IPS-18a (cell line): ENCODE measurements around the gene POU6F2.

Experiments
- H3K27ac ChIP-seq: one replicate; pipeline ENCODE4 v1.5.1; 2013; ENCODE audit warnings: low read length
- H3K27me3 ChIP-seq: one replicate; pipeline ENCODE4 v1.6.1; 2013; ENCODE audit warnings: mild to moderate bottlenecking, low read length; ENCODE audit not compliant: control insufficient read depth, insufficient read depth
- H3K36me3 ChIP-seq: one replicate; pipeline ENCODE4 v1.6.1; 2013; ENCODE audit warnings: low read depth, low read length; ENCODE audit not compliant: control insufficient read depth
- H3K4me1 ChIP-seq: one replicate; pipeline ENCODE4 v1.6.1; 2013; ENCODE audit warnings: low read depth, low read length; ENCODE audit not compliant: control insufficient read depth
- H3K4me3 ChIP-seq: one replicate; pipeline ENCODE4 v1.5.1; 2013; ENCODE audit warnings: low read length
- H3K9ac ChIP-seq: one replicate; pipeline ENCODE4 v1.6.1; 2013; ENCODE audit warnings: mild to moderate bottlenecking, low read length, moderate library complexity
- H3K9me3 ChIP-seq: one replicate; pipeline ENCODE4 v1.6.1; 2013; ENCODE audit warnings: low read depth, low read length; ENCODE audit not compliant: control insufficient read depth

The POU6F2 gene, protein sequence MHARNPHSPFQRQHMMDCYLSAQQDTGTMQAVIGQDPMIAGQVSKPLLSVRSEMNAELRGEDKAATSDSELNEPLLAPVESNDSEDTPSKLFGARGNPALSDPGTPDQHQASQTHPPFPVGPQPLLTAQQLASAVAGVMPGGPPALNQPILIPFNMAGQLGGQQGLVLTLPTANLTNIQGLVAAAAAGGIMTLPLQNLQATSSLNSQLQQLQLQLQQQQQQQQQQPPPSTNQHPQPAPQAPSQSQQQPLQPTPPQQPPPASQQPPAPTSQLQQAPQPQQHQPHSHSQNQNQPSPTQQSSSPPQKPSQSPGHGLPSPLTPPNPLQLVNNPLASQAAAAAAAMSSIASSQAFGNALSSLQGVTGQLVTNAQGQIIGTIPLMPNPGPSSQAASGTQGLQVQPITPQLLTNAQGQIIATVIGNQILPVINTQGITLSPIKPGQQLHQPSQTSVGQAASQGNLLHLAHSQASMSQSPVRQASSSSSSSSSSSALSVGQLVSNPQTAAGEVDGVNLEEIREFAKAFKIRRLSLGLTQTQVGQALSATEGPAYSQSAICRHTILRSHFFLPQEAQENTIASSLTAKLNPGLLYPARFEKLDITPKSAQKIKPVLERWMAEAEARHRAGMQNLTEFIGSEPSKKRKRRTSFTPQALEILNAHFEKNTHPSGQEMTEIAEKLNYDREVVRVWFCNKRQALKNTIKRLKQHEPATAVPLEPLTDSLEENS

DNA sequence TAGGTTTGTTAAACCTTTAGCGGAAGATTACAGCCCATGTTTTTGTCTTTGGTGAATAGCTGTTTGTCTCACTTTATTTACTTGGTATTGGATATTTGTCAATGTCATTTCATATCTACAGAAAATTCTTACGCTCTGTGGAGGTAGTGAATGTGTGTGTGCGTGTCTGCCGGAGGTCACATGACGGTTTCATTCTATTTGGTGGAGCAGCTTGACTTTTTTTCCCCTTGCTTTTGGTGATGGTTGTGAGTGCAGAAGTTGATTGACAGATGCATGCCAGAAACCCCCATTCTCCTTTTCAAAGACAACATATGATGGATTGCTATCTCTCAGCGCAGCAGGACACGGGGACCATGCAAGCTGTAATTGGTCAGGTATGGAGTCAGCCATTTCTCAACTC lies at the start of gene POU6F2:
Gene POU6F2, plus strand, starts transcription at position 225 of the 400 bp plus-strand sequence. Its CDS starts 45 bp downstream, at position 270.
- H3K4me3 ChIP-seq = peak within 1 kb of the TSS; percentile 44
- H3K36me3 ChIP-seq = no peaks in the 10 kb centered on the region
- H3K27me3 ChIP-seq = peaks cover 30% of the 10 kb centered on the region
- H3K27ac ChIP-seq = no peak within 1 kb of the TSS
- H3K9me3 ChIP-seq = no peaks in the 10 kb centered on the region
- peaks cover 14% of the 10 kb centered on the region for H3K4me1 ChIP-seq
- peak within 1 kb of the TSS; percentile 49 for H3K9ac ChIP-seq

DNA sequence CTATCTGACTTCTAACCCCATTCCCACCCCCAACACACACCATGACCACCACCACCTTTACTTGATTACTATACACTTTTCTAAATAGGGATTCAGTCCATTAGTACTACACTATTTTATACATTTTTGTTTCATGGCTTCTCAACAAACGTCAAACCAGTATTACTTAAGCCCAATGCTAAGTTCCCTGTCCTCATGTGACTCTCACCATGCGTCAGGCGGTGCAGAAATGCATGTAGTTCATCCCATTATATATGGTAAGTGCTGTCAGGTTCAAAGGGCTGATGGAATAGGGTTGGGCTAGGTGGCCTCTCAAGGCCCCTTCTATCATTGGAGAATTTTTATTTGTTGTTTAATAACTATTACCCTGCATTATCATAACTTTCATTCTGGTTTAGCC lies 49.2 kb upstream of the POU6F2 start:
- H3K9ac ChIP-seq = no peak overlapping the region
- no peaks in the 10 kb centered on the region for H3K9me3 ChIP-seq
- H3K27me3 ChIP-seq = no peaks in the 10 kb centered on the region
- no peak overlapping the region for H3K4me3 ChIP-seq
- H3K27ac ChIP-seq = no peak overlapping the region
- H3K36me3 ChIP-seq = no peaks in the 10 kb centered on the region
- no peaks in the 10 kb centered on the region for H3K4me1 ChIP-seq

DNA sequence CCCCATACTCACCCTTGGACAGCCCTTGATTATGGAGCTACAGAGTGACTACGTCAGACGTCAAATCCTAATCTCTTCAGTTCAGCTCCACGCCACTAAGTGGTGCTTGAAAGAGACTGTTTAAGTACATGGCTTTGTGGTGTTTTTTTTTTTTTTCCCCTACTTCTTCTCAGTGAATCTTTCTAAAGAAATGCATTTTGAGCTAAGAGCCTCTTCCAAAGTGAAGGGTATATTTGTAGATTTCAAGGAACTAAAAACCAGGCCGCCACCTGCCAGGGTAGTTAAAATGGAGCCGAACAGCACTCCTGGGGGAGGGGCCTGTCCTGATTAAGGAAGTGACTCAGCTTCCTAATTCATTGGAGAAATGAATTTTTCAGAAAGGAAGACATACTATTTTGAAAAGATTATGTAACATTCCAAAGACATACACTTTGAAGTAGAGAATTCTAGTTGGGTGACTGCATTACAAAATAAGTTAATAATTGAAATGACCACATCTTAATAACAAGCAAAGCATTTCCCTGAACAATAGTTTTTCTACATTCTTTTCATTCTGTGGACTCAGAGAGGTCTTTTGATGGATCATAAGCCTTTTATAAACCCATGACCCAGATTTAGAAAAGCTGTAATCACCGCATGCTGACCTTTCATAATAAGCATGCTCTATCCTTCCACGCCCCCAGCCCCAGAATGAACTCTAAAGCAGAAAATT lies 48.1 kb upstream of the POU6F2 start:
- H3K27me3 ChIP-seq = no peaks in the 10 kb centered on the region
- no peaks in the 10 kb centered on the region for H3K36me3 ChIP-seq
- no peaks in the 10 kb centered on the region for H3K4me1 ChIP-seq
- no peak overlapping the region for H3K4me3 ChIP-seq
- no peak overlapping the region for H3K9ac ChIP-seq
- no peaks in the 10 kb centered on the region for H3K9me3 ChIP-seq
- no peak overlapping the region for H3K27ac ChIP-seq

DNA sequence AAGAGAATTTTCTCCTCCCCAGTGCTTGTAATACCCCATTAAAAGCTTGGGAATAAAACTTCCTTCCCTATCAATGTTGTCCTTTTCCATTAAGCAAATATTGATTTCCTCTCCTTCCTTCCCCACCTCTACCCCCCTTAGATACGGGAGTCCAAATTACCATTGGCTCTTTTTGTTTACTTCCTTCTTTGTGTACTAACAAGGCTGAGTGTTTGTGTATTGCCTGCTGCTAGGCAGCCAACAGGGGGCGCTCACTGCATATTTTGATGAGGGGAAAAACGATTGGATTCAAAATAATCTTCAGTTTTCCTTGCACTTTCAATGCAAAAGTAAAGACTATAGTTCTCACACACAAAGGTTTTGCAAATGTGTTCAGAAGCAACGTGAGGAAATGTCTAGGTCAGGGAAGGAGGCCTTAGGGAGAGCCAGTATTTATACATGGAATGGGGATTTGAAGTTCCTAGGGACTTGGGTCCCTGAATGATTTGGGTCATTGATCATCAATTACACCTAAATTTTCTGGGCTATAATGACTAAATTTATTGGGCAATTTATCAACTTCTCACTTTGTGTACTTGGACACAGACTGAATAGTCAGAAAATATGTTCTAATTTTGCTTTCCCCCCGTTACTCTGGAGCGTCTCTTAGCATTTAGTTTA lies 45.1 kb upstream of the POU6F2 start:
- no peak overlapping the region for H3K4me3 ChIP-seq
- no peaks in the 10 kb centered on the region for H3K9me3 ChIP-seq
- H3K27me3 ChIP-seq = no peaks in the 10 kb centered on the region
- H3K9ac ChIP-seq = no peak overlapping the region
- H3K4me1 ChIP-seq = no peaks in the 10 kb centered on the region
- no peaks in the 10 kb centered on the region for H3K36me3 ChIP-seq
- no peak overlapping the region for H3K27ac ChIP-seq

DNA sequence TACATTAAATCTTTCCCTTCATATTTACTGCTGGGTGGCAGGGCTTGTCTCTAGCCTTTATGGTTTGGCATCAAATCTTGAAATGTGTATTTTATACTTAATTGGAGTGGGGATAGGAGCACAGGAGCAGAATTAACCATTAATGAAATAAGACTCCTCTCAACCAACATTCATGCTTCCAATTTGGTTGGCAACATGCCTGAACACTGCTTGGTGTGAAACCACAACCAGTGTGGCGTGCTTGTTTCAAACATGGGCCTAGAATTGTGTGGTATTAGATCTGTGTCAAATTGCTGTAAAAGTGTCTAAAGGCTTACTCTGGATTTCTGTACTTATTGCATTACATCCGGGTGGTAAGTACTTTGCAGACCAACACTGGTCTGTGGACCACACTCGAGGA lies 43.7 kb upstream of the POU6F2 start:
- H3K4me1 ChIP-seq = no peaks in the 10 kb centered on the region
- H3K9me3 ChIP-seq = no peaks in the 10 kb centered on the region
- no peaks in the 10 kb centered on the region for H3K36me3 ChIP-seq
- H3K9ac ChIP-seq = no peak overlapping the region
- no peak overlapping the region for H3K4me3 ChIP-seq
- H3K27me3 ChIP-seq = no peaks in the 10 kb centered on the region
- H3K27ac ChIP-seq = no peak overlapping the region

DNA sequence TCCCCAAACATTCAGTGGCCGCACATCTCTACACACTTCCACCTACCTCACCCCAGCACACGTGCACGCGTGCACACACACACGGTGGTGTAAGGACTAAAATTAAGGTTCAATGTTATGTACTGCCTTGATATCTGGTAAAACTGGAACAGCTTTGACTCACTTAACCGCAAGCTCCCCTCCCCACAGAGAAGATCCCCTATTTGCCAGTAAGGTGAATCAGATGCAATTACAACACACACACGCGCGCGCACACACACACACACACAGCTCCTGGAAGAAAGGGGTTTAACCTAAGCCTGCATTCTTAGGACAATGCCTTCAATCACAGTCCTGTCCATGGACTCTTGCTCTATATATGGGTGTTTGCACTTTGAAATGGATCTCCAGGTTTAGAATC lies 43.2 kb upstream of the POU6F2 start:
- H3K4me3 ChIP-seq = no peak overlapping the region
- H3K9me3 ChIP-seq = no peaks in the 10 kb centered on the region
- no peaks in the 10 kb centered on the region for H3K27me3 ChIP-seq
- H3K9ac ChIP-seq = no peak overlapping the region
- H3K36me3 ChIP-seq = no peaks in the 10 kb centered on the region
- H3K4me1 ChIP-seq = no peaks in the 10 kb centered on the region
- H3K27ac ChIP-seq = no peak overlapping the region

DNA sequence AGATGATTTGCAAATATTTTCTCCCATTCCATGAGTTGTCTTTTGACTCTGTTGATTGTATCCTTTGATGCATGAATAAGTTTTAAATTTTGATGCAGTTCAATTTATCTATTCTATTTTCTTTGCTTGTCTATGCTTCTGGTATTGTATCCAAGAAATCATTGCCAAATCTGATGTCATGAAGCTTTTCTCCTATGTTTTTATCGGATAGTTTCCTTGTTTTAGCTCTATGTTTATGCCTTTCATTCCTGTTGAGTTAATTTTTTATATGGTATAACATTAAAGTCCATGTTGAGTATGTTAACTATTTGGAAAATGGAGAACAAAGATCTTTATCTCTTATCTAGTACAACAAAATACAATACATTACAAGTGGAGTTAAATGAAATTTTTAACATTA lies 41.1 kb upstream of the POU6F2 start:
- Histone ChIP-seq H3K4me1 (no peaks in the 10 kb centered on the region), H3K9ac (no peak overlapping the region), H3K9me3 (no peaks in the 10 kb centered on the region), H3K4me3 (no peak overlapping the region), H3K27me3 (no peaks in the 10 kb centered on the region), H3K27ac (no peak overlapping the region), H3K36me3 (no peaks in the 10 kb centered on the region)

DNA sequence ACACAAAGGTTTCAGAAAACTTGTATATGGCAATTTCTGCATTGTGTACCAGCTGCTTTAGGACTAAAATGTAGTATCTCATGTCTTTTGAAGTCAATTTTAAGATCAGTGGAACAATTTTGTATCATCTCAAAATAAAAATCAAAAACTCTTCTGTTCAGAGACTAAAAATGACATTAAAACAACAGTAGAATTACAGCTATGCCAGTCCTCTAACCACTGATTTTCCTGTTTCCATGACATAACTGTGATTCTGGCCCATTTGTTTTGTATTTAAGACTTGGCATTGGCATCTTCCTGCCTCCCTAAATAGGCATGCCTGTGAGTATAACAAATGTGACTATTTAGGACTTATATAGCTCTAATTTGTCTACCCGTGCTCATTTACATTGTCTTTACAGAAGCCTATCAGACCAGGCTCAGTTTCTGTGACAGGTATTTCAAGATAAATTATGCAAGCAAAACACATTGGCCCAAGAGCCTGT lies 39.7 kb upstream of the POU6F2 start:
- no peaks in the 10 kb centered on the region for H3K27me3 ChIP-seq
- no peaks in the 10 kb centered on the region for H3K9me3 ChIP-seq
- H3K9ac ChIP-seq = no peak overlapping the region
- no peaks in the 10 kb centered on the region for H3K36me3 ChIP-seq
- H3K27ac ChIP-seq = no peak overlapping the region
- H3K4me3 ChIP-seq = no peak overlapping the region
- no peaks in the 10 kb centered on the region for H3K4me1 ChIP-seq

DNA sequence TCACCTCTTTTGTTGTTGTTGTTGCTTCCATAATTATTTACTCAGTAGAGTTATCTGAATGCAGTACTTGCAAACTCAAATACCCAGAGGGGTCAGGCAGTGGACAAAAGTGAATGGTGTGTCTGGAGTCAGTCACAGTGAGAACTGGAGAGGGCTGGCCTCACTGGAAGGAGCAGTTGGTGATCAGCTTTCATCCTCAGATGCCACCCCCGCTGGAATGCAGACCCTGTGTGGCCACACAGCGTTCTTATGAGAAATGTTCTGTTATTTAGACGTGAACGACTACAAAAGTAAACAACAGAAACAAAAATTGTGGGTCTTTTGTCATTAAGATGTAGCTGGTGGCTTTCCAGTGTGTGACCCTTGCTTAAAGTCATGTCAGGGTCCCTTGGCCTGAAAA lies 39.1 kb upstream of the POU6F2 start:
- no peaks in the 10 kb centered on the region for H3K9me3 ChIP-seq
- H3K27me3 ChIP-seq = no peaks in the 10 kb centered on the region
- no peak overlapping the region for H3K4me3 ChIP-seq
- no peak overlapping the region for H3K9ac ChIP-seq
- H3K36me3 ChIP-seq = no peaks in the 10 kb centered on the region
- H3K27ac ChIP-seq = no peak overlapping the region
- H3K4me1 ChIP-seq = no peaks in the 10 kb centered on the region

DNA sequence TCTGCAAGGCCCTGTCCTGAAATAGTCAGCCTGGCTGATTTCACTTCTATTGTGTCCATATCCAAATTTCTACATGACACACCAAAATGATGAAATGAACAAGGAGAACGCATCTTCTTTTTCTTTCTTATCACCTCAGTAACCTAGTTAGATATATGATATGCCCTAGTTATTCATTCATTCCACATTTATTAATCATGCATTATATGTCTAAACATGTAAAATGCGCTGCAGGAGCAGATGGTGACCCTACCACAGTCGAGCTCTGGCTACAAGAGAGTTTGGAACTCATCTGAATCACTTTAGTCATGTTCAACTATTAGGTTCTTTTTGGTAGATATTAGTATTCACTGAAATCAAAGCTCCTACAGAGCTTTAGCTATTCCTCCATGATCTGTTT lies 36.9 kb upstream of the POU6F2 start:
- Histone ChIP-seq H3K9me3 (no peaks in the 10 kb centered on the region), H3K27ac (no peak overlapping the region), H3K4me1 (no peaks in the 10 kb centered on the region), H3K36me3 (no peaks in the 10 kb centered on the region), H3K27me3 (no peaks in the 10 kb centered on the region), H3K4me3 (no peak overlapping the region), H3K9ac (no peak overlapping the region)

DNA sequence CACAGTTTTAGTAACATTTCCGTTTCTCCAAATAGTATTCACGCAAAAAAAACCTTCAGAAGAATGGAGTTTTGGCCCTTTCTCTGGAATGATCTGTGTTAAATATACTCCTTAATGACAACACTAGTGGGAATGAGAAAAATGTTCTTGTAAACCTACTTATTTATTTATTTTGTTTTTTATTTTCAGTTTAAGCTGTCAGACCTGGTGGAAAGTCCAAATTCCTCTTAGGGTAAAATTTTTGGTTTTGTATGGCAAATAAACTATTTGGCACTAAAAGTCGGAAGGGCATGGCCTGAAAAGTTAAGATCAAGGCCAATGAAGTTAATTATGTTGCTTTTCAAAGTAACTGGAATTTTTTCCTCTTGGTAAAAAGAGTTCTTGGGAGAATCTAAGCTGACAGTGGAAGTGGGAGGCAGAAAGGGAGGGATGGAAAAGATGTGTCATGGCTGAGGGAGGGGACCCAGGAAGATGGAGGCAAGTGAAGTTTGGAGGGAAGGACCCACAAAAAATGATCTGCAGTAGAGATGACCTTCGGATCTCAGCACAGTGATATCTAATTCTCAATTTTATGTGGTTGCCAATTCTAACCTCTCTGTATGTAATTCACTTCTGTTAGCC lies 35.2 kb upstream of the POU6F2 start:
- Histone ChIP-seq H3K4me1 (no peaks in the 10 kb centered on the region), H3K9ac (no peak overlapping the region), H3K27me3 (no peaks in the 10 kb centered on the region), H3K27ac (no peak overlapping the region), H3K36me3 (no peaks in the 10 kb centered on the region), H3K4me3 (no peak overlapping the region), H3K9me3 (no peaks in the 10 kb centered on the region)
